ENCODE data around the gene OLA1. TPM values are rescaled to one million over a fixed set of nuclear protein-coding genes. Genes with fewer than 3 reads are reported as not detected.

The OLA1 gene
- total and polyA plus RNA-seq, 2 of the 4 experiments (the other 2 are of a cell fraction): 54.7 to 71.2 TPM

- Histone ChIP-seq H4K5ac (ENCODE audit: low read depth, low read length) (no peak overlapping the region), H2AFZ (replicated peaks; ENCODE audit: low read length, poor library complexity) (no peak overlapping the region), H2AK5ac (ENCODE audit: low read depth, low read length) (no peak overlapping the region), H3K27me3 (ENCODE audit: control insufficient read depth, insufficient read depth, low read length) (no peaks in the 10 kb centered on the region), H3K4me1 (ENCODE audit: control insufficient read depth, insufficient read depth, low read length) (no peaks in the 10 kb centered on the region), H2BK20ac (ENCODE audit: low read depth, low read length) (no peak overlapping the region), H3K27ac (ENCODE audit: insufficient read depth, low read length) (no peak overlapping the region), H3K79me1 (ENCODE audit: low read depth in 1 of 2, low read length in 2 of 2) (peaks cover 16 to 32% of the 10 kb centered on the region in 2 experiments), H3K4me3 (ENCODE audit: insufficient read depth, low read depth, low read length) (no peak overlapping the region), H3K56ac (ENCODE audit: extremely low read depth, insufficient read depth, low read length) (no peak overlapping the region), H2AK9ac (replicated peaks; ENCODE audit: low read depth, low read length, poor library complexity) (peak overlapping the region; percentile 55), H4K8ac (ENCODE audit: low read depth in 2 of 2, low read length in 2 of 2) (no peak overlapping the region), H2BK5ac (ENCODE audit: low read depth, low read length, poor library complexity, severe bottlenecking) (no peak overlapping the region), H2BK120ac (ENCODE audit: low read depth, low read length) (no peak overlapping the region), H3K9me3 (ENCODE audit: control insufficient read depth, insufficient read depth, low read length) (peaks cover 8% of the 10 kb centered on the region), H3K14ac (replicated peaks; ENCODE audit: low read depth, low read length) (no peak overlapping the region), H3K23ac (ENCODE audit: low read depth, low read length) (no peak overlapping the region), H4K20me1 (ENCODE audit: insufficient read depth, low read length) (no peaks in the 10 kb centered on the region; the same call in 1 of the 2 replicates), H3K4me2 (ENCODE audit: low read depth, low read length) (no peak overlapping the region), H3K36me3 (ENCODE audit: control insufficient read depth, insufficient read depth, low read length) (no peaks in the 10 kb centered on the region; the same call in 1 of the 2 replicates), H2BK15ac (ENCODE audit: low read depth, low read length) (no peak overlapping the region), H3K9ac (ENCODE audit: low read depth, low read length) (no peak overlapping the region), H3K18ac (ENCODE audit: low read depth, low read length) (no peak overlapping the region), H3K9me1 (ENCODE audit: insufficient read depth, low read length) (no peaks in the 10 kb centered on the region), H3K4ac (ENCODE audit: low read depth, low read length) (no peak overlapping the region), H4K91ac (ENCODE audit: insufficient read depth, low read depth, low read length) (no peak overlapping the region)
- ATAC-seq (ENCODE audit: low read depth): no peak
- no peak for TF ChIP-seq CHD1 (IDR thresholded peaks at IDR 0.05; ENCODE audit: low read depth, low read length)
- TF ChIP-seq, protein P1, sequence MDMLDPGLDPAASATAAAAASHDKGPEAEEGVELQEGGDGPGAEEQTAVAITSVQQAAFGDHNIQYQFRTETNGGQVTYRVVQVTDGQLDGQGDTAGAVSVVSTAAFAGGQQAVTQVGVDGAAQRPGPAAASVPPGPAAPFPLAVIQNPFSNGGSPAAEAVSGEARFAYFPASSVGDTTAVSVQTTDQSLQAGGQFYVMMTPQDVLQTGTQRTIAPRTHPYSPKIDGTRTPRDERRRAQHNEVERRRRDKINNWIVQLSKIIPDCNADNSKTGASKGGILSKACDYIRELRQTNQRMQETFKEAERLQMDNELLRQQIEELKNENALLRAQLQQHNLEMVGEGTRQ (IDR thresholded peaks at IDR 0.05; ENCODE audit: low read depth, low read length): no peak
- no peak for TF ChIP-seq MAFK (IDR thresholded peaks at IDR 0.05; ENCODE audit: low read depth, low read length)
- TF ChIP-seq SMC3 (IDR thresholded peaks at IDR 0.05; ENCODE audit: low read depth, low read length): no peak
- no peak for TF ChIP-seq MAZ (IDR thresholded peaks at IDR 0.05; ENCODE audit: borderline replicate concordance, low read depth, low read length)
- TF ChIP-seq FOS (IDR thresholded peaks at IDR 0.05; ENCODE audit: low read depth, low read length): no peak
- no peak for TF ChIP-seq MXI1 (IDR thresholded peaks at IDR 0.05; ENCODE audit: borderline replicate concordance, low read depth, low read length)
- no peak for TF ChIP-seq NFE2L2 (IDR thresholded peaks at IDR 0.05; ENCODE audit: low read depth, low read length)
- no CpG with 5 or more reads among the region's 23 CpGs for WGBS, 2 experiments (ENCODE audit: extremely low coverage in 2 of 2, insufficient read length in 1 of 2)
- POLR2A ChIA-PET (ENCODE audit: unreplicated experiment): no interaction called here
- in situ Hi-C loops (cut with MboI; ENCODE audit: low sequenced_read_pairs): no loop called here
- CTCF ChIA-PET: no interaction called here
- dilution Hi-C loops (cut with HindIII; ENCODE audit: low sequenced_read_pairs, unreplicated experiment): no loop called here
- BruUV-seq (replicated peaks): no TSS peak
- DNase-seq: no peak
- intact Hi-C loops (cut with micrococcal nuclease): no loop called here
Measured at GRCh38 chr2:174171686-174172445, 76.5 kb downstream of the OLA1 start.

Measured in IMR-90 (cell line).